Measurements from ENCODE around the gene CCR6.

CCR6 gene

GRCh38 chr6:167157414-167157813, 34.5 kb downstream of the CCR6 start:
- Histone ChIP-seq H3K79me1 (ENCODE audit: low read length) (no peaks in the 10 kb centered on the region), H3K27ac (ENCODE audit: low read depth, low read length) (no peak overlapping the region), H3K18ac (ENCODE audit: low read length) (no peak overlapping the region), H3K4me3 (ENCODE audit: low read length) (no peak overlapping the region), H3K27me3 (ENCODE audit: insufficient read depth, low read length, poor library complexity) (no peaks in the 10 kb centered on the region), H3K56ac (ENCODE audit: low read length) (no peak overlapping the region), H2BK15ac (replicated peaks; ENCODE audit: low read depth) (no peak overlapping the region), H3K4ac (ENCODE audit: low read depth, low read length) (no peak overlapping the region), H4K5ac (ENCODE audit: low read length) (no peak overlapping the region), H3K9ac (ENCODE audit: low read length) (no peak overlapping the region), H2BK120ac (ENCODE audit: low read depth, low read length) (no peak overlapping the region), H2BK5ac (ENCODE audit: low read length) (no peak overlapping the region), H3K4me2 (ENCODE audit: low read length) (no peak overlapping the region), H4K8ac (ENCODE audit: low read depth, low read length) (no peak overlapping the region), H2AK5ac (ENCODE audit: low read length) (no peak overlapping the region), H3K23ac (ENCODE audit: low read length) (no peak overlapping the region), H3K4me1 (ENCODE audit: control insufficient read depth, low read depth, low read length) (no peaks in the 10 kb centered on the region), H3K79me2 (ENCODE audit: control insufficient read depth, insufficient read depth, low read length) (no peaks in the 10 kb centered on the region), H3K36me3 (ENCODE audit: control insufficient read depth, insufficient read depth, low read length) (no peaks in the 10 kb centered on the region)
- DNase-seq, result no peak
- no CpG with 5 or more reads among the region's 19 CpGs for WGBS (ENCODE audit: extremely low coverage, insufficient coverage, low lambda C conversion rate)

- Histone ChIP-seq H3K9ac (ENCODE audit: low read length) (no peak within 1 kb of the TSS), H2BK15ac (replicated peaks; ENCODE audit: low read depth) (no peak within 1 kb of the TSS), H3K27me3 (ENCODE audit: insufficient read depth, low read length, poor library complexity) (no peaks in the 10 kb centered on the region), H3K56ac (ENCODE audit: low read length) (no peak within 1 kb of the TSS), H4K5ac (ENCODE audit: low read length) (no peak within 1 kb of the TSS), H3K4me1 (ENCODE audit: control insufficient read depth, low read depth, low read length) (no peaks in the 10 kb centered on the region), H3K23ac (ENCODE audit: low read length) (no peak within 1 kb of the TSS), H3K4ac (ENCODE audit: low read depth, low read length) (no peak within 1 kb of the TSS), H3K36me3 (ENCODE audit: control insufficient read depth, insufficient read depth, low read length) (no peaks in the 10 kb centered on the region), H3K18ac (ENCODE audit: low read length) (no peak within 1 kb of the TSS), H2AK5ac (ENCODE audit: low read length) (no peak within 1 kb of the TSS), H4K8ac (ENCODE audit: low read depth, low read length) (no peak within 1 kb of the TSS), H2BK5ac (ENCODE audit: low read length) (no peak within 1 kb of the TSS), H3K4me2 (ENCODE audit: low read length) (no peak within 1 kb of the TSS), H2BK120ac (ENCODE audit: low read depth, low read length) (no peak within 1 kb of the TSS), H3K27ac (ENCODE audit: low read depth, low read length) (no peak within 1 kb of the TSS), H3K79me1 (ENCODE audit: low read length) (no peaks in the 10 kb centered on the region), H3K4me3 (ENCODE audit: low read length) (no peak within 1 kb of the TSS), H3K79me2 (ENCODE audit: control insufficient read depth, insufficient read depth, low read length) (no peaks in the 10 kb centered on the region)
- WGBS (ENCODE audit: extremely low coverage, insufficient coverage, low lambda C conversion rate), result no CpG with 5 or more reads among the region's 4 CpGs
- no peak for DNase-seq
Observed at GRCh38 chr6:167157863-167158262, 35.0 kb downstream of the CCR6 start, which contains the start of gene GPR31. Gene GPR31 (minus strand): TSS chr6:167157980. CDS start chr6:167157831, 149 bp downstream.

DNA sequence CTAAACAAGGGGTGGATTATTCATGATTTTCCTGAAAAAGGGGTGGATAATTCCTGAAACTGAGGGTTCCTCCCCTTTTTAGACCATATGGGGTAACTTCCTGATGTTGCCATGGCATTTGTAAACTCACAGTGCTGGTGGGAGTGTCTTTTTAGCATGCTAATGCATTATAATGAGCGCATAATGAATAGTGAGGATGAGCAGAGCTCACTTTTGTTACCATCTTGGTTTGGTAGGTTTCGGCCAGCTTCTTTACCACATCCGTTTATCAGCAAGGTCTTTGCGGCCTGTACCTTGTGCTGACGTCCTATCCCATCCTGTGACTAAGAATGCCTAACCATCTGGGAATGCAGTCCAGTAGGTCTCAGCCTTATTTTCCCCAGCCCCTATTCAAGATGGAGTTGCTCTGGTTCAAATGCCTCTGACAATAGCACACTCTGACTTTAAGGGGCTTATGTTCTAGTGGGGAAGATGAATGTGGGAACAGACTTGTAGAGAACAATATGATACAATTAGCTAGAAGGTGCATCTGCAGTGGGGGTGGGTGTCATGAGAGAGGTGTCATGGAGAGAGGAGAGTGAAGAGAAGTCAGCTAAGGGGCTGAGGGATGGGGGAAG, 39.1 kb downstream of the CCR6 start:
- H3K9ac ChIP-seq (ENCODE audit: low read length), result no peak overlapping the region
- no peak overlapping the region for H3K4me3 ChIP-seq (ENCODE audit: low read length)
- H2BK5ac ChIP-seq (ENCODE audit: low read length), result no peak overlapping the region
- H3K18ac ChIP-seq (ENCODE audit: low read length), result no peak overlapping the region
- no peaks in the 10 kb centered on the region for H3K79me2 ChIP-seq (ENCODE audit: control insufficient read depth, insufficient read depth, low read length)
- no peaks in the 10 kb centered on the region for H3K36me3 ChIP-seq (ENCODE audit: control insufficient read depth, insufficient read depth, low read length)
- H3K4me1 ChIP-seq (ENCODE audit: control insufficient read depth, low read depth, low read length), result peaks cover 5% of the 10 kb centered on the region
- no peak overlapping the region for H3K27ac ChIP-seq (ENCODE audit: low read depth, low read length)
- H4K8ac ChIP-seq (ENCODE audit: low read depth, low read length), result no peak overlapping the region
- H3K4me2 ChIP-seq (ENCODE audit: low read length), result no peak overlapping the region
- no peak for DNase-seq
- H2BK120ac ChIP-seq (ENCODE audit: low read depth, low read length), result no peak overlapping the region
- H3K4ac ChIP-seq (ENCODE audit: low read depth, low read length), result no peak overlapping the region
- H3K27me3 ChIP-seq (ENCODE audit: insufficient read depth, low read length, poor library complexity), result no peaks in the 10 kb centered on the region
- H4K5ac ChIP-seq (ENCODE audit: low read length), result no peak overlapping the region
- no peak overlapping the region for H2BK15ac ChIP-seq (replicated peaks; ENCODE audit: low read depth)
- no peaks in the 10 kb centered on the region for H3K79me1 ChIP-seq (ENCODE audit: low read length)
- WGBS (ENCODE audit: extremely low coverage, insufficient coverage, low lambda C conversion rate), result no CpG with 5 or more reads among the region's 5 CpGs
- H3K23ac ChIP-seq (ENCODE audit: low read length), result no peak overlapping the region
- no peak overlapping the region for H3K56ac ChIP-seq (ENCODE audit: low read length)
- no peak overlapping the region for H2AK5ac ChIP-seq (ENCODE audit: low read length)

- H3K79me1 ChIP-seq (ENCODE audit: low read length), result no peaks in the 10 kb centered on the region
Observed at GRCh38 chr6:167162591-167162990, 39.7 kb downstream of the CCR6 start.

GRCh38 chr6:167163476-167164011, 40.6 kb downstream of the CCR6 start:
- peak; percentile 34 for DNase-seq
- Histone ChIP-seq H3K23ac (ENCODE audit: low read length) (no peak overlapping the region), H3K4me2 (ENCODE audit: low read length) (peak overlapping the region; percentile 14), H3K56ac (ENCODE audit: low read length) (peak overlapping the region; percentile 47), H3K79me1 (ENCODE audit: low read length) (no peaks in the 10 kb centered on the region), H4K5ac (ENCODE audit: low read length) (no peak overlapping the region), H3K36me3 (ENCODE audit: control insufficient read depth, insufficient read depth, low read length) (no peaks in the 10 kb centered on the region), H3K4me1 (ENCODE audit: control insufficient read depth, low read depth, low read length) (peaks cover 5% of the 10 kb centered on the region), H3K79me2 (ENCODE audit: control insufficient read depth, insufficient read depth, low read length) (no peaks in the 10 kb centered on the region), H3K4ac (ENCODE audit: low read depth, low read length) (no peak overlapping the region), H3K27me3 (ENCODE audit: insufficient read depth, low read length, poor library complexity) (no peaks in the 10 kb centered on the region), H3K18ac (ENCODE audit: low read length) (no peak overlapping the region), H2AK5ac (ENCODE audit: low read length) (no peak overlapping the region), H2BK15ac (replicated peaks; ENCODE audit: low read depth) (no peak overlapping the region), H3K4me3 (ENCODE audit: low read length) (no peak overlapping the region), H3K27ac (ENCODE audit: low read depth, low read length) (no peak overlapping the region), H3K9ac (ENCODE audit: low read length) (no peak overlapping the region), H2BK120ac (ENCODE audit: low read depth, low read length) (no peak overlapping the region), H2BK5ac (ENCODE audit: low read length) (no peak overlapping the region), H4K8ac (ENCODE audit: low read depth, low read length) (no peak overlapping the region)
- WGBS (ENCODE audit: extremely low coverage, insufficient coverage, low lambda C conversion rate), result no CpG with 5 or more reads among the region's 9 CpGs

More at GRCh38 chr6:167162591-167162990, 39.7 kb downstream of the CCR6 start:
- Histone ChIP-seq H2AK5ac (ENCODE audit: low read length) (no peak overlapping the region), H3K79me2 (ENCODE audit: control insufficient read depth, insufficient read depth, low read length) (no peaks in the 10 kb centered on the region), H2BK120ac (ENCODE audit: low read depth, low read length) (no peak overlapping the region), H3K9ac (ENCODE audit: low read length) (no peak overlapping the region), H3K27me3 (ENCODE audit: insufficient read depth, low read length, poor library complexity) (no peaks in the 10 kb centered on the region), H3K18ac (ENCODE audit: low read length) (no peak overlapping the region), H4K8ac (ENCODE audit: low read depth, low read length) (no peak overlapping the region), H3K4me3 (ENCODE audit: low read length) (no peak overlapping the region), H3K56ac (ENCODE audit: low read length) (no peak overlapping the region), H3K4me1 (ENCODE audit: control insufficient read depth, low read depth, low read length) (peaks cover 5% of the 10 kb centered on the region), H3K27ac (ENCODE audit: low read depth, low read length) (no peak overlapping the region), H4K5ac (ENCODE audit: low read length) (no peak overlapping the region), H3K23ac (ENCODE audit: low read length) (no peak overlapping the region), H3K4me2 (ENCODE audit: low read length) (no peak overlapping the region), H2BK5ac (ENCODE audit: low read length) (no peak overlapping the region), H2BK15ac (replicated peaks; ENCODE audit: low read depth) (no peak overlapping the region), H3K4ac (ENCODE audit: low read depth, low read length) (no peak overlapping the region), H3K36me3 (ENCODE audit: control insufficient read depth, insufficient read depth, low read length) (no peaks in the 10 kb centered on the region)
- peak; percentile 30 for DNase-seq
- no CpG with 5 or more reads among the region's 12 CpGs for WGBS (ENCODE audit: extremely low coverage, insufficient coverage, low lambda C conversion rate)

GRCh38 chr6:167164261-167164660, 41.4 kb downstream of the CCR6 start:
- no peak overlapping the region for H3K4me3 ChIP-seq (ENCODE audit: low read length)
- H4K8ac ChIP-seq (ENCODE audit: low read depth, low read length), result no peak overlapping the region
- H3K23ac ChIP-seq (ENCODE audit: low read length), result no peak overlapping the region
- no peak for DNase-seq
- no peaks in the 10 kb centered on the region for H3K79me2 ChIP-seq (ENCODE audit: control insufficient read depth, insufficient read depth, low read length)
- H3K4me1 ChIP-seq (ENCODE audit: control insufficient read depth, low read depth, low read length), result peaks cover 5% of the 10 kb centered on the region
- no peaks in the 10 kb centered on the region for H3K36me3 ChIP-seq (ENCODE audit: control insufficient read depth, insufficient read depth, low read length)
- no peak overlapping the region for H2AK5ac ChIP-seq (ENCODE audit: low read length)
- H3K56ac ChIP-seq (ENCODE audit: low read length), result no peak overlapping the region
- WGBS (ENCODE audit: extremely low coverage, insufficient coverage, low lambda C conversion rate), result no CpG with 5 or more reads among the region's 3 CpGs
- H3K9ac ChIP-seq (ENCODE audit: low read length), result no peak overlapping the region
- no peak overlapping the region for H2BK15ac ChIP-seq (replicated peaks; ENCODE audit: low read depth)
- H3K79me1 ChIP-seq (ENCODE audit: low read length), result no peaks in the 10 kb centered on the region
- H2BK120ac ChIP-seq (ENCODE audit: low read depth, low read length), result no peak overlapping the region
- no peak overlapping the region for H3K18ac ChIP-seq (ENCODE audit: low read length)
- H4K5ac ChIP-seq (ENCODE audit: low read length), result no peak overlapping the region
- no peak overlapping the region for H3K4ac ChIP-seq (ENCODE audit: low read depth, low read length)
- H2BK5ac ChIP-seq (ENCODE audit: low read length), result no peak overlapping the region
- no peak overlapping the region for H3K4me2 ChIP-seq (ENCODE audit: low read length)
- no peaks in the 10 kb centered on the region for H3K27me3 ChIP-seq (ENCODE audit: insufficient read depth, low read length, poor library complexity)
- no peak overlapping the region for H3K27ac ChIP-seq (ENCODE audit: low read depth, low read length)
